HG02678 (cell line): ENCODE results near the gene NENF.
A peak's percentile ranks its signal among the peaks of the same experiment; 100 is the strongest.
"Not testable (repeated sequence)": the region's sequence is repeated elsewhere in the genome, so short reads cannot be mapped to it uniquely, and the experiment has no call there.

ENCODE experiments used
- ATAC-seq: cut with Tn5 transposase; IDR thresholded peaks from one replicate; pipeline ENCODE4 v1.9.1; 2021; ENCODE audit warnings: mild to moderate bottlenecking, moderate library complexity; ENCODE audit not compliant: unreplicated experiment

Gene NENF

GRCh38 chr1:212432661-212433576 is at the start of gene NENF:
Gene NENF (plus strand): TSS chr1:212432920. CDS start chr1:212432944, 24 bp downstream.
- ATAC-seq, result peak; percentile 99

GRCh38 chr1:212386029-212386428 is 46.7 kb upstream of the NENF start:
- no peak for ATAC-seq

- no peak for ATAC-seq
These were observed 43.6 kb upstream of the NENF start for GRCh38 chr1:212388985-212389716.

DNA sequence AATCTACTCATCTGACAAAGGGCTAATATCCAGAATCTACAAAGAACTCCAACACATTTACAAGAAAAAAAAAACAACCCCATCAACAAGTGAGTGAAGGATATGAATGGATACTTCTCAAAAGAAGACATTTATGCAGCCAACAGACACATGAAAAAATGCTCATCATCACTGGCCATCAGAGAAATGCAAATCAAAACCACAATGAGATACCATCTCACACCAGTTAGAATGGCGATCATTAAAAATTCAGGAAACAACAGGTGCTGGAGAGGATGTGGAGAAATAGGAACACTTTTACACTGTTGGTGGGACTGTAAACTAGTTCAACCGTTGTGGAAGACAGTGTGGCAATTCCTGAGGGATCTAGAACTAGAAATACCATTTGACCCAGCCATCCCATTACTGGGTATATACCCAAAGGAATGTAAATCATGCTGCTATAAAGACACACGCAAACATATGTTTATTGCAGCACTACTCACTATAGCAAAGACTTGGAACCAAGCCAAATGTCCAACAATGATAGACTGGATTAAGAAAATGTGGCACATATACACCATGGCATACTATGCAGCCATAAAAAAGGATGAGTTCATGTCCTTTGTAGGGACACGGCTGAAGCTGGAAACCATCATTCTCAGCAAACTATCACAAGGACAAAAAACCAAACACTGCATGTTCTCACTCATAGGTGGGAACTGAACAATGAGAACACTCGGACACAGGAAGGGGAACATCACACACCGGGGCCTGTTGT is 36.9 kb upstream of the NENF start:
- ATAC-seq, result not testable (repeated sequence)

GRCh38 chr1:212396638-212397037 is 36.1 kb upstream of the NENF start:
- ATAC-seq, result no peak

DNA sequence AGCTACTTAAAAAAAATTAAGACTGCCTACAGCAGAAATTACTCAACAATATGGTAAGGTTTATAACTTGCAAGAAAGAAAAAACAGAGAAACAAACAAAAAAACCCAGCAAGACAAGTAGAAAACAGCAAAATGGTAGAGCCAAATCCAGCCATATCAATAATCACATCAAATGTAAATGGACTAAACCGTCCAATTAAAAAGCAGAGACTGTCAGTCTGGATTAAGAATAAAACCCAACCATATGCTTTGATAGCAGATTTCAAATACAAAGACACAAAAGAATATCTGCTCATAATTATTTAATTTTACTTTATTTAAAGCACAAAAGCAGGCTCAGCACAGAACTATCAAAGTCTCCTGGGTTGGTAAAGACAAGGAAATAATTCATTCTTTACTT is 35.5 kb upstream of the NENF start:
- no peak for ATAC-seq

DNA sequence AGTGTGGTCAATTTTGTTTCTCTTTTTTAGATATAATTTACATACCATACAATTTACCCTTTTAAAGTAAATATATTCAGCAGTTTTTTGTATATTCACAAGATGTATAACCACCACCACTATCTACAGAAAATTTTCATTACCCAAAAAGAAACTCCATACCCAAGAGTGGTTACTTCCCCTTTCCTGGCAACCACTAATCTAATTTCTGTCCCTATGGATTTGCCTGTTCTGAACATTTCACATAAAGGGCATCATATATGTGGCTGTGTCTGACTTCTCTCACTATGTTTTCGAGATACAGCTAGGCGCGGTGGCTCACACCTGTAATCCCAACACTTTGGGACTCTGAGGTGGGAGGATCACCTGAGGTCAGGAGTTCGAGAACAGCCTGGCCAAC is 31.7 kb upstream of the NENF start:
- ATAC-seq, result no peak

DNA sequence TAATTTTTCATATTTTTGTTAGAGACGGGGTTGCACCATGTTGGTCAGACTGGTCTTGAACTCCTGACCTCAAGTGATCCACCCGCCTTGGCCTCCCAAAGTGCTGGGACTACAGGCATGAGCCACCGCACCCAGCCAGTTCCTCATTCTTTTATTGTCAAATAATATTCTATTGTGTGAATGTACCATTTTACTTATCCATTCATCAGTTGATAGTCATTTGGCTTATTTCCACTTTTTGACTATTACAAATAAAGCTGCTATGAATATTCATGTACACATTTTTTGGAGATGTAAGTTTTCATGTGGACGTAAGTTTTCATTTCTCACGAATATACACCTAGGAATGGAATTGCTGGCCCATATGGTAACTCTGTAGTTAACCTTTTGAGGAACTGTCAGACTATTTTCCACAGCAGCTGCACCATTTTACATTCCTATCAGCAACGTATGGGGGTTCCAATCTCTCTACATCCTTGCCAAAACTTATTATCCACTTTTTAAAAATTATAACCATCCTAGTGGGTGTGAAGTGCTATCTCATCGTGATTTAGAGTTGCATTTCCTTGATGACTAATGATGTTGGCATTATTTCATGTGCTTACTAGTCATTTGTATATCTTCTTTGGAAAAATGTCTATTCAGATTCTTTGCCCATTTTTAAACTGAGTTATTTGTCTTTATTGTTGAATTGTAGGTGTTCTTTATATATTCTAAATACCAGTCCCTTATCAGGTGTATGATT is 30.7 kb upstream of the NENF start:
- ATAC-seq, result no peak

DNA sequence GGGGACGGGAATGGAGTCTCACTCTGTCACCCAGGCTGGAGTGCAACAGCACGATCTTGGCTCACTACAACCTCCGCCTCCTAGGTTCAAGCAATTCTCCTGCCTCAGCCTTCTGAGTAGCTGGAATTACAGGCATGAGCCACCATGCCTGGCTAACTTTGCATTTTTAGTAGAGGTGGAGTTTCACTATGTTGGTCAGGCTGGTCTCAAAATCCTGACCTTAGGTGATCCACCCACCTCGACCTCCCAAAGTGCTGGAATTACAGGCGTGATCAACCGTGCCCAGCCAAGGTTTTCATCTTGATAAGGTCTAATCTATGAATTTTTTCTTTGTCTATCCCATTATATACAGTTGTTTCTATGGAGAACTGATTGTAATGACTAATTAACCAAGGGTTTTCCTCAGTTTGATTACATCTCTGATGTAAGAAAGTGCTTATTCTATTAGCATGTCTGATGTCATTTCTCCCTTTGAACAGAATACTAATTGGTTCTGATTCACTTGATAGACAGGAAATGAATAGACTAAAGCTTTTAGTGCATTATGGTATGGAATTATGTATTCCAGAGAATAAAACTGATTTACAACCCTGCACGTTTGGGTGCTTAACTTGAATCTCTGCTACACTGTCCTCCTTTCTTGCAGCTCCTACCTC is 29.9 kb upstream of the NENF start:
- no peak for ATAC-seq

DNA sequence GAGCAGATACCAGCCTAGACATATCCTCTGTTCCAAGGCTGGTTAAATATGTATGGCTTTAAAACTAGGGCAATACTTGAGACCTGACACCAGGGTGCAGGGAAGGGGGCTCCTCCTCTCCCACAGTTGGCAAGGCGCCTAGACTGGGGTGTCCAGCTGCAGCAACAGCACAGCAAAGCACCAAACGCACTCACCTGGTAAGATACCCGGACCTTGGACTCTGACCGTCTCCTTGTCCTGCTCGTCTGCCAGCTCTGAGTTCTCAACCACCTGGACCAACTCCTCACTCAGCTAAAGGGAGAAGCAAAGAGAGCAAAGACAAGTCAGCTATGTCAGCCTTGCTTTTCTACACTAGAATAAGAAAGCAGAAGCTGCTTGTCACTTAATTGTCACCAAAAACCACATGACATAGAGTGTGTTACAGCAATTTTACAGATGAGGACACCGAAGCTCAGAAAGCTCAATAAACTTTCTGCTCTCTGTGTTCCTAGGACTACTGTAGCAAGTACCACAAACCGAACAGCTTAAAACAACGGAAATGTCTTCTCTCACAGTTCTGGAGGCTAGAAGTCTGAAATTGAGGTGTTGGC is 22.4 kb upstream of the NENF start:
- ATAC-seq, result no peak

DNA sequence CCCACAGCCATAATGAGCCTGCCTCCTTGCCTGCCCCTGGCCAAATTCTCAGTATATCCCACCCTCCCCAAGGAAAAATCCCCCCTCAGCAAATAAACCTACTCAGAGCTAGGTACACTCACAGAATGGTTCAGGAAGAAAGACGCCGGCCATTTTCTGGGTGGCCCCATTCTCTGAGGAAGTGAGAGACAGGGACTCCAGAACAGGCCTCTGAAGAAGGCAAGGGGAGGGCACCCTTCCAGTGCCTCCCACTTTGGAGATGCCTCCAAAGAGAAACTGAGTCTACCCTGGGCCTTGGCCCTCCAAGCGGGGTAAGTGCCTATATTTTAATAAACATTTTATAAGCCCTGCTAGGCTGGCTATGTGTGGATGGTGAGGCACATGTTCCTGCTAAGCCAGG is 20.3 kb upstream of the NENF start:
- ATAC-seq, result no peak

DNA sequence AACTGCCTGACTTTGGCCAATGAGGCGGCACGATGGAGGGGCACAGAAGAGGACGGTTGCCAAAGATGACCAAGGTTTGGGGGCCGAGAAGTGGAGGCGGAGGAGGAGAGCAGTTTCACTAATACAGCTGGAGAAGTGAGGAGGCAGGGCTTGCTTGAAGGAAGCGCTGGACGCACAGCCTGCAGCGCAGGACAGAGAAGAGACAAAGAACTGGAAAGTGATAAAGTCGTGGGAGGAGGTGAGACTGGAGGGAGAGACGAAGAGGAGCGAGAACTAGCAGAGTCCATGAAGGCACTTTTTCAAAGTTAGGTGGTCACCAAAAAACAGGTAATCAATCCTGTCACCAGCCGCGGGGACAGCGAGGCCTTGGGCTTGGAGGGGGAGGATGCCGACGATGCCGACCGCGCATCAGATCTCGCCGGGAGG is 18.8 kb upstream of the NENF start:
- ATAC-seq, result peak; percentile 4

DNA sequence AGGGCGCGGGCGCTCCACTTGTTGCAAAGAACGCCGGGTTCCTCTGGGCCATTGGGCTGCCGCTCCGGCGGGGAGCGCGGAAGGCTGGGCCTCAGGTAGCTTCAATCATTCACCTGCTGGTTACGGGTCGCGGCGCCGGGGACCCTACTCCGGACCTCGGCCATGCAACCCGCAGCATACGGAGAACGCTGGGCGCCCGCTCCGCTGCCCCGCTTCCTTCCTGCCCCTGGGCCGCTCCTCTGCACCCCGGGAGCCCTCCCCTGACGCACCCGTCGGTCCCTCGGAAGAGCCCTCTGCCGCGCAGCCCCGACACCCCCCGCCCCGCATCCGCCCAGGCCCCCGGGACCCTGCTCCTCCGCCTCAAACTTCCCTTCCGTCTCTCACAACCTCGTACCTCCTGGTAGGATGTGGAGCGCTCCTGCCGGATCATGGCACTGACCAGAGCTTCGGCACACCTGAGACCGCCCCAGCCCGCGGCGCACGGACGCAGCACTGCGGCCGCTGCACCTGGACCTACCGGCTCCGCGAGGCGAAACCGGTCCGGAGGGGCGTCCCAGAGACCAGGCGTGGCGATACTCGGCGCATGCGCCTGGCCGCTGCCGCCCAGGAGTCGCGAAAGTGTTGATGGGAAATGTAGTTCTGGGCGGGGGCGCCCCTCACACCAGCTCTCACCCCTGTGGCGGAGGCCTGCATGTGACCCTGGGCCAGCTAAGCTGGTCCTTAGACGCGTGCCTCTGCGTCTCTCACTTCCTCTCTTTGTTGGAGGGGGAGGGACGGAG is 18.2 kb upstream of the NENF start, which contains the start of gene PACC1:
Gene PACC1 (minus strand): TSS at position 559 of the 779 bp plus-strand sequence. CDS start 129 bp downstream, at position 430.
- ATAC-seq, result peak; percentile 96

DNA sequence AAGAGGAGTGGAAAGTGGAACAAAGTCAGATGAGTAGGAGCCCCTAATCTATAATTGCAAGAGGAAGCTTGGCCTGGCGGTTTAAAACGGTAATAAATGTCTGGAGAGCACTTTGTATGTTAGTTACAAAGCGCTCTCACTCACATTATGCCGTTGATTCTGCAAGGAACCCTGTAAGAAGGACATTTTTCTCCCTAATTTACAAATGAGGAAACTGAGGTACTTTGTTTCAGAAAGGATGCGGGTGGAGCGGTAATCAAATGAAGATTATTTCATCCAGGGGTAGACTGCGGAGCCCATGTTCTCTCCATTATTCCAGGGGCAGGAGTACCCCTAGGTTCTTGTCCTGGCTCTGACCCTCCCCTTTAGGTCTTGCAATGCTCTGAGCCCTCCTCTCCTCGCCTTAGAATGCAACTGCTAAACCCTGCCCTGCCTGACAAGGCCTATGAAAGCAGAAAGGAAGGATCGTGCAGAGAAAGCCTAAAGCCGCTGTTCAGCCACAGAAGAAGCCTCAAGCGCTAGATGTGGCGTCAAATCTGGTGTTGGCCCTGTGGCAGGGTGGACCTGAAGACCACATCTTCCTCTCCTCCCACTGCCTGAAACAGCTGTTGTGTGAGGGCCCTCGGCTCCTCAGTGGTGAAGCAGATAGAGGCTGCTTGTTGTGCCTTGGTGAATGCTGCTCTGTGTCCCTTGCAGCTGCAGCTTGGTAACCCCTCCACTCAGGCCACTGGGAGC is 17.4 kb upstream of the NENF start:
- ATAC-seq, result no peak

DNA sequence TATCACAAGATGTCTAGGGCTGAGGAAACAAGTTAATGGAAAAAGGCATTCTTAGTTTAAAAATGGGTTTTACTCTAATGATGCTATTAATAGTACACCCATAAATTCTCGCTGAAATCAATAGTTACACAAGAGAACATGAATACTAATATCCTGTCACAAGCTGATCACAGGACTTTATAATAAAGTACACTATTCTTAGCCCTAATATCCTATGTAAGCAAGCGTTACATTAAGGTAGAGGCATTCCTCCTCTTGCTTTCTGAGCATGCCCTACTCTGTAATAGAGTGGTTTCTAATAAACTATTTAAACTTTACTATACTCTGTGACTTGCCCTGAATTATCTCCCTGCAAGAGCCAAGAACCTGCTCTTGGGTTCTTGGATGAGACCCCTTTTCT is 11.6 kb upstream of the NENF start:
- no peak for ATAC-seq

DNA sequence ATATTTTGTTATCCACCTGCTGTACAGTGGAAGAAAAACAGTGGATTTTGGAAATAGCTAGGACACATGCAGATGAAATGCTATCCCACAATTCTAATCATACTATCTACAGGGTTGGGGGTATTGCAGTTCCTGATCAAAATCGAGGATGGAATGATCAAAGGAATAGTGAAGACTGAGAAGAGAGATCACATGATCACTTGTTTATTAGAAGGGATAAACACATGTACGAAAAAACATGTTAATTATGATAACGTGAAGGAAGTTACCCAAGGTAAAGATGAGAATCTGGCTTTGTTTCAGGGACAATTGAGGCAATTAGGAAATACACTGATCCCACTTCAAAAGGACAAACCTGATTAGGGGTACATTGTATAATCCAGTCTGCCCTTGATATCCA is 8.8 kb upstream of the NENF start:
- ATAC-seq, result no peak

GRCh38 chr1:212428496-212428895 is 4.2 kb upstream of the NENF start:
- ATAC-seq, result no peak

- ATAC-seq, result no peak
These were observed 2.3 kb upstream of the NENF start for GRCh38 chr1:212430416-212430815.
